GM21529 (cell line): ENCODE measurements around the gene IGF2BP2.
"Not testable (repeated sequence)": the region's sequence is repeated elsewhere in the genome, so short reads cannot be mapped to it uniquely, and the experiment has no call there.

Experiments
- ATAC-seq: cut with Tn5 transposase; IDR thresholded peaks from one replicate; pipeline ENCODE4 v1.9.1; 2021; ENCODE audit not compliant: unreplicated experiment

IGF2BP2 gene

DNA sequence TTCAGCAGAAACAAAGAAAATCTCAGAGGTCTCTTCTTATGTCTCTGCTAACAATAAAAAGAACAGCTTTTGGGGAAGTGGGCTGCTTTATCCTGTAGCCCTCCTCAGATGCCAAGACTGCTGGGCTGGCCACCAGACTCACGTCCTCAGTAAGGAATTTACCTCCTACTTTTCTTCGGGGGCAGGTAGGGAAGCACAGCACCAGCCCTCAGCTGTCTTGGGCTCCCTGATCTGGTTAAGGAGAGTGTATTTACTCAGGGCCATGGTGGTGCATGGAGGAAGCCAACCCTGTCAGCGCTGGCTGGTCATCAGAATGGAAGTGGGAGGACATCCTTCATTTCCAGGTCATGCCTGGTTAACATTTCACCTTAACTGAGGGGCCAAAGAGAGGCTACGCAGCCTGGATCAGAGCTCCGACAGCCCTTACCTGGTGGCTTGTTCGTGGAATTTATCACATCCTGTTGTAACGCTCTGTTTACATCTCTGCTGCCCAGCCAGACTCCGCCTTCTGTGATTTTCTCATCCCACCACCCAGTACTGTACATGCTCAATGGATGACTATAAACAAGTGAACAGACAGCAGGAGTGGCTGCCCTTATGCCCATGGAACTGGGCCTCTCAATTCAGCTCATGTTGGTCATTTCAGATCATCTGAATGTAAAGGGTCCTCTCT is 108.3 kb downstream of the IGF2BP2 start:
- ATAC-seq: no peak

DNA sequence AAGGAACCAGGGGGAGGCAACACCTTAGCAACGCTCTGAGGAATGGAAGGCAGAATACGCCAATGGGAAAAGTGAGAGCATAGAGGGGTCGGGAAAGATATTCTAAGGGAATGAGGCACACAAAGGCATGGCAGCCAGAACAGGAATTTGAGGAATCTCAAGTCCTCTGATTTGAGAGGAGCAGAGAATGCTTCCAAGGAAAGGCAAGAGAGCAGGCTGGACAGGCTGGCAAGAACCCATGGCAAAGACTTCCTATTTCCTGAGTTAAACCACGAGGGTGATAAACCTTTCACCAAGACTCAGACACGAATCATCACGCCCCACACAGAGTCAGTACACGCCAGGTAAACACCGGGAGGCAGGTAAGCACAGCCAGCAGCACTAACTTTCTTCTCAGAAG is 109.8 kb downstream of the IGF2BP2 start:
- no peak for ATAC-seq

DNA sequence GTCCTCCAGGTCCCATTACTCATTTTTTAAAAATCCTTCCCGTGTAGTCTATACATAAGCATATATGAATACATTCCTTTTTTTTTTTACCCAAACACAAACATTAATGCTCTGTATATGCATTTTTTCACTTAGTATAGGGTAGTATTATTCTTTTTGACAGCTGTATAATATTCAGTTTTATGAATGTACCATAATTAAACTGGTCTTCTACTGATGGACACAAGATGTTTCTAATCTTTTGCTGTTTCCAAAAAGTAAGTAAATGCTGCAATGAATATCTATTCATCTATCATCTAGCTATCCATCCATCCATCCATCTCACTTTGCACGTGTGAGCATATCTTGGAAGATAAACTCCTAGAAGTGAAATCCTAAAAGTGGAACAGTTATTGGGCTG is 110.8 kb downstream of the IGF2BP2 start:
- no peak for ATAC-seq

DNA sequence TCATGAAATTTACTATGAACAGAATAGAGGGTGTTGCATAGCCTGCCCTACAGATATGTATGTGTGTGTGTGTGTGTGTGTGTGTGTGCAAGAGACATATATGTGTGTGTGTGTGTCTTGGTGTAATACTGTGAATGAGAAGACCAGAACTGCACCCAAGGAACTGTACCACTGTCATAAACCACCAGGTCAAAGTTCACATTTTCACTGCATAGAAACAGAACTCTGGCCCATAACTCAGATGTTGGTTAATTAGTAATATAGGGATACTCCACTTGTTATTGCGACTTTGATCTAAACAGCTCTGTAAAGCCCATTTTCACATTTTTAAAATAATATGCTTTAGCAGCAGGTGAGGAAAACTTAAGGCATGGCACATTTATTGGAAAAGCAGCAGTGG is 111.8 kb downstream of the IGF2BP2 start:
- no peak for ATAC-seq

DNA sequence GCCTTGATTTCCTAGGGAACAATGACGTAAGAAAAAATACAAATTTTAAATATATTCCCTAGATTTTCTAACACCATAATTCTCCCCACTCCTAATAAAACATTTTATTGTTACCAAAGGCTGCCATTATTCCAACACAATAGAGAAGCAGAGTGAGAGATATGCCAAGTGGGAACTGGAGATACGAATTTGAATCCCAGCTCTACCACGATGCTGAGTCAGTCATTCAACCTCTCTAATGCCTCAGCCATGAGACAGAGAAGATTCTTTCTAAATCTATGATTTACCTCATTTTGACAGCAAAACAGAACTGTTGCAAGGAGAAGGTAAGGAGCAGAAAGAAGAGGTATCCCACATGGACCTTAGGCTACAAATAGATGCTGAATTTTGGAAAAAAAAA is 112.5 kb downstream of the IGF2BP2 start:
- no peak for ATAC-seq

DNA sequence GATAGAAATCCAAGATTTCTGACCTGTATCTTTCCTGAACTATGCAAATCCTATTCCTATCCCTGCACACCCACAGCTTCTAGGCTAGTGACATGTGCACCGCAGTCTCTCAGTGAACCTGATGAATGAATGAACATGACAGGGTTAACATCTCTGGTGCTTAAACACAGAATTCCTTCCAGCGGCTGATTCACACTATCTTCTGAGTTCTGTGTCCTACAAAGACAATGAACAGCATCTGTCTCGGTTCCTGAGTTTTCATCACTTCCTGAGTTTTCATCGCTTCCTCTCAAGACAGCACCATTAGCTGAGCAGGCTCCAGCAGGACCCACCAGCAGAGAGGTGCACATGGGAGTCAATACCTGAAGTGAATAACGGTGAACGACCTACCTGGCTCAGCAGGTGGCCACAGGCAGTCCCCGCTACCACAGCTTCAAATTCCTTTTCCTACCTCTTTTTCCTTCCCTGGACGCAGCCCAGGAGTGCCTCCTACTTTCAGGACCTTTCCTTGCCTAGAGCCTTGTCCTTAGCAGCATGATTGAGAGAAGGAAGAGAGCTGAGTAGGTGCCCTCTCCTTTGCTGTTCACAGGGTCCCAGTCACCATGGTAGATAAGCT is 113.5 kb downstream of the IGF2BP2 start:
- ATAC-seq: no peak

DNA sequence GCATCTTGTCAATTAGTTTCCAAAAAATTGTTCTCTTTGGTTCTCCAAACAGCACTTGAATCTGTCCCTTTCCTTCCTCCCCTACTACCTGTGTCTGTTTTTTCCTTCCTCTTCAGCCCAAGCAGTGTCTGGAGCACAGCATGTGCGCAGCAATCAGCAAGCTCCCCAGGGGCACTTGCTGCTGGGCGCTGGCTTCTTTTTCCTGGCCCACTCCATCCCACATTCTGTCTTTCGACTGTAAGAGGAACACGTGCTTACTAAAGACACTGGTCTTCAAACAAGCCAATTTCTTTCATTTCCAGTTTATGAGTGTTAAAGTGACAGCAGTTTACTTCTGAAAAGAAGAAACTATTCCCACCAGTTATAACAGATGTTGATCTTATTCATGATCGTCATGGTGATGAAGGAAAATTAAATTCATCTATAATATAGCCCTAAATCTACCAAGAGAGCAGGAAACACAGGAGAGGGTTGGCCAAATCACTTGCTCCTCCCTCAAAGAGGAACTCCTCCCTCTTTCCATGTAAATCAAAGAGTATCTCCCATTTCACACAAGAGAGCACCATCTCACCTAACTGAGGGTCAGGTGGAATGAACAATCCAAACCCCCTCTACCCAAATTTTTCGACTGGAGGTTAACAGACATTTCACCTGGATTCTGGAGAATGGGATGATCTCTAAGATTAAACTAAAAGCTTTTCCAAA is 115.4 kb downstream of the IGF2BP2 start:
- ATAC-seq: no peak

DNA sequence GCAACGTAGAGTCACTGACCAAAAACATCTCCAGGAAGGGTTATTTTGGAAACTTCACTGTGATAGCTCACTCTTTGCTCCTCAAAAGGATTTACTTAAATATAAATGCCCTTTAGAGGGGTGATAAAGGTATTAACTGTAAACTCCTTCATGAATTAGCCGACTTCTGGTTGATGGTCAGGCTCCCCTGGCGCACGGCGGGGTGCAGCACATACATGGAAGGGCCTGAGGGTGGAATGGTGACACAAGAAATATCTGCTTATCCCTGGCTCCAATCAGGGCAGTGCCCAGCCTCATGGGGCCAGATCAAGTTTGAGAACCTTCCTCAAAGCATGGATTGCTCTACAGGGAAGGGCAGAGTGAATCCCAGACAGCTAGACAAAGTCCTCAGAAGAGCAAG is 116.5 kb downstream of the IGF2BP2 start:
- no peak for ATAC-seq

DNA sequence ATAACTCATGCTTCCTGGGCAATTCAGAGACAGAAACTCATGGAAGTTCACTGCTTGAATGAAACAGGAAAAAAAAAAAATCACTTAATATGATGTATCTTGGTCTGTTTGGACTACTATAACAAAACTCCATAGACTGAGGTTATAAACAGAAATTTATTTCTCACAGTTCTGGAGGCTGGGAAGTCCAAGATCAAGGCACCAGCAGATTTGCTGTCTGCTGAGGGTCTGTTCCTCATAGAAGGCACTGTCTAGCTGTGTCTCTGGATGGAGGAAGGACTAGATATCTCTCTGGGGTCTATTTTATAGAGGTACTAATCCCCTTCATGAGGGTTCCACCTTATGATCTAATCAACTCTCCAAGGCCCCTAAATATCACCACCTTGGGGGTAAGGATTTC is 119.3 kb downstream of the IGF2BP2 start:
- no peak for ATAC-seq

DNA sequence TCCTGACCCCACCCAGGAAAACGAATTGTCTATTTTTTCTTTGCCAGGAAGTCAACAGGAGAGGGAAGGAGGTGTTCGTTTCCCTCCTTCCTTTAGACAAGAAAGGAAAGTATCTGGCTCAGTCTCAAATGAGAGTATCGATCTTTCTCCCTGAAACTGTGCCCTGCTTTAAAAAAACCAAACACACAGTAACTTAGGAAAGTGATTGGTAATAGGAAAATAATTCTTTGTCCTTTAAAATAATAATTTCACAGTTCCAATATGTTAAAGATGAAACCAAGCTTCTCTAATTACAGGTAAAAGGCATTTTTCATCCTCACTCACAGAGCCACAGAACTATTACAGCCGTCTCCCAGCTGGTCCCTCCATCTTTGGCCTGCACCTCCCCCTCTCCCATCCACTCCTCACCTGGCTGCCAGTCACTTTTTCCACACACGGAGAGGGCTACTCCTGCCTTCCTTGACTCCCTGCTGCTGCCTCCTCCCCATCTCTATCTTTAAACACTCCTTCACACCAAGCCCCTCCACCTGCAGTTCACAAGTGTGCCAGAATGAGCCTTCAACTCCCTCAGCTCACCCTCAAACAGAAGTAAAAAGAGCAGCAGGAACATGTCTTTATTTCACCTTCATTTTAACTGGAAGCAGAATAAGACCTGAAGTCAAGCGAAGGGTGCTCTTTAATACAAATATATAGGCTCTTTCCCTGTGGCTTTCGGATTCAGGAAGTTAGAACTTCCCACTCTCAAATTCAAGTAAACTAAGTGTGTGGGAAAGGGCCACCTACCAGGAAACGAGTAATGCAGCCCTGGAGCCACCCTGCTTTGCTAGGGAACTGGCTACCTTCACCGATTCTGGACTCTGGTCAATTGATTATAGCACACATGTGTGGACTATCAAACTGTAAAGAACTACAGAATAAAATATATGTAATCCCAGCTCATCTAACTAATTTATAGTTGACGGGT is 122.3 kb downstream of the IGF2BP2 start:
- no peak for ATAC-seq

DNA sequence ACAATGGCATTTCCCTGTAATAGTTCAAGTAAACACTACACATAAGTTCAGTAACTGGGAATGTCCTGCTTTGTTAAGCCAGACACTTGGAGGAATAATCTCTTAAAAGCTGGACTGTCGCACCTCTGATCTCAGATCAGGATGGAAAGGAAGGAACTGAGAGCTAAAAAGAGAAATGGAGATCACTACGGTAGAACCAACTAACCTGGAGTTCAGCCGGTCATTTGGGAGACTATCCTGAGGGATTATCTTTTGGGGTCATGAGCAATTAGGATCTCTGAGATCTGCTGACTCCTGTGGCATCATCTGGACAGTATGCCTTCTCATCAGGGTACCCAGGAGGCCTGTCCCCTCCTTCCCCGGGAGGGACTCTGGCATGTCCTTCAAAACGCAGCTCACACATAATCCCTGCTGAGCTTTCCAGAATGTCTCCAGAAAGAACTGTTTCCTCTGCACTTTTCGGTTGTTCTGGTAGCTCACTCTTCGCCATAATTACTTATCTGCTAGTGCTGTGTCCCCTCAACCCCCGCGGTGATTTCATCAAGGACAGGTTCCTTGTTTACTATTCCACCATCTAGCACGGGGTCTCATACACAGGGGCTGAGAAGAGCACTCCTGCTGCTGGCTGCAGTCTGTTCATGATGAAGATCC is 123.1 kb downstream of the IGF2BP2 start:
- no peak for ATAC-seq

DNA sequence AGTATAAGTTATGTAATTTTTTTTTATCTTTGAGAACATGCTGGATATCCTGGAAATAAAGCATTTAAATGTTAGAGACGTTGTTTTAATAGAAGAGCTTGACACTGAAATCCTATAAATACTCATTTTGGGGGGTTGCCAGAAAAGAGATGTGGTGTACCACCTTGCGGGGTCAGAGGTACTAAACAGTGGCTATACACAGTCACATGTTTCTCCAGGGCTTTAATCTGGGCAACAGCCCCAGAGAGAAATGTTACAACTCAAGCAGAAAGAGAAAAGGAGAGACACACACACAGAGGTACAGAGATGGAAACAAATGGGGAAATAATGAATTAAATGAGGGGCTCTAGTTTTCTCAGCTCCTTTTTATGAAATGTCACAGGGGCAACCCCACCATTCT is 124.9 kb downstream of the IGF2BP2 start:
- no peak for ATAC-seq

DNA sequence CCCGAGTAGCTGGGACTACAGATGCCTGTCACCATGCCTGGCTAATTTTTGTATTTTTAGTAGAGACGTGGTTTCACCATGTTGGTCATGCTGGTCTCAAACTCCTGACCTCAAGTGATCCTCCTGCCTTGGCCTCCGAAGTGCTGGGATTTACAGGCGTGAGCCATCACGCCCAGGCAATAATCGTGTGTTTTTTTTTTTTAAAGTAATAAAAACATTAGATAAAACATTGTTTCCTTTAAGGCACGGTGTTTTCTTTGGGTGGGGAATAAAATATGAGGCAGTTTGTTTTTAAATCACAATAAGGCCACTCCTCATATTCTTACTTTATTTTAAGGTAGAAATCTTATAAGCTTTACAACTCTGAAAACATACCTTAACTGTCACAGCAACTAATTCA is 127.6 kb downstream of the IGF2BP2 start:
- ATAC-seq: not testable (repeated sequence)

DNA sequence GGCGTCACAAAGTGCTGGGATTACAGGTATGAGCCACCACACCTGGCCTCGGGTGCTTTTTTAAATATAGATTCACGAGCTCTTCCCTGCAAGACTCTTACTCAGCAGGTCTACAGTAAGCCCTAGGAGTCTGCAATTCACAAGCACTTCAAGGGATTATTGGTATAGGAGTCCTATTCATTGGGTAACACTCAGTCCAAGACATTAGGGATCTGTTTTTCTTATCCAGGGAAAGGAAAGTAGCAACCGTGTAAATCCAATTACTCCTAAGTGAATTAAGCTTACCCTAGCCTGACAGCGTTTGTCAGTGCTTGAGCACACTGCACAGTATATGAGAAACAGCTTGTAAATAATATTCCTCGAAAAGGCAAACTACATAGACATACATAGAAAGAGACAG is 128.8 kb downstream of the IGF2BP2 start:
- ATAC-seq: no peak

DNA sequence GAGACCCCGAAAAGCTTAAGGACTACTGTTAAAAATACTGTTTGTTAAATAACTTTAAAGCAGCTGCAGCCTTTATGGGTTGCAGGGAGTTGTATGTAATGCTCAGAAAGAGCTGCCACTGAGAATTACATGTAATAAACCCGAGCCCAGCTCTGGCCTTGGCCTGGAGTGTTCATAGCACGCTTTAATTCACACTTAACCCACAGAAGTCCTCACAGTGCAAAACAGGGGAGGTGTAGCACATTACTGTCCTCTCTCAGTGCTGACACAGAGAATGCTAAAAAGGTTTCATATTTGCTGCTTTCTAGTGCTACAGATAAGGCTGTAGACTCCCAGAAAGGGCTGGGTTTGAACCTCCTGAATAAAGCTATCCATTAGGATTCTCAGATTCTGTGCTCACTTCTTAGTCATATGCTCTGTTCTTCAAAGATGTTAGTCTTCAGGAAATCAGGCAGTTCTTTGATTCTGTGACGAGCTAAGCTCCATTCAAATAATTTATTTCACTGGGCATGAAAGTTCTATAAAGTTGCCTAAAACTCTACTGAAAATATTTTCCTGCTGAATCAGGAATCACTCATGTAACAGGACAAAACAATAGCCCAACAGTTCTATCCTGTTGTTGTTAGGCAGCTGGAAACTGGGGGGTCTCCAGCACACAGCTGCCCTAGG is 130.7 kb downstream of the IGF2BP2 start:
- ATAC-seq: no peak

DNA sequence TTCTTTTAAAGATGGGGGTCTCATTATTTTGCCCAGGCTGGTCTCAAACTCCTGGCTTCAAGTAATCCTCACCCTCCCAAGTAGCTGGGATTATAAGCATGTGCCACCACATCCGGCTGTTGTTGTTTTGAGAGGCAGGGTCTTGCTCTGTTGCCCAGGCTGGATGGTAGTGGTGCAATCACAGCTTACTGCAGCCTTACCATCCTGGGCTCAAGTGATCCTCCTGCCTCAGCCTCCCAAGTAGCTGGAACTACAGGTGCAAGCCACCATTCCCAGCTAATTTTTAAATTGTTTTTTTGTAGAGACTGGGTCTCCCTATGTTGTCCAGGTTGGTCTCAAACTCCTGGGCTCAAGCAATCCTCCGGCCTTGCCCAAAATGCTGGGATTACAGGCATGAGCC is 133.2 kb downstream of the IGF2BP2 start:
- ATAC-seq: no peak

DNA sequence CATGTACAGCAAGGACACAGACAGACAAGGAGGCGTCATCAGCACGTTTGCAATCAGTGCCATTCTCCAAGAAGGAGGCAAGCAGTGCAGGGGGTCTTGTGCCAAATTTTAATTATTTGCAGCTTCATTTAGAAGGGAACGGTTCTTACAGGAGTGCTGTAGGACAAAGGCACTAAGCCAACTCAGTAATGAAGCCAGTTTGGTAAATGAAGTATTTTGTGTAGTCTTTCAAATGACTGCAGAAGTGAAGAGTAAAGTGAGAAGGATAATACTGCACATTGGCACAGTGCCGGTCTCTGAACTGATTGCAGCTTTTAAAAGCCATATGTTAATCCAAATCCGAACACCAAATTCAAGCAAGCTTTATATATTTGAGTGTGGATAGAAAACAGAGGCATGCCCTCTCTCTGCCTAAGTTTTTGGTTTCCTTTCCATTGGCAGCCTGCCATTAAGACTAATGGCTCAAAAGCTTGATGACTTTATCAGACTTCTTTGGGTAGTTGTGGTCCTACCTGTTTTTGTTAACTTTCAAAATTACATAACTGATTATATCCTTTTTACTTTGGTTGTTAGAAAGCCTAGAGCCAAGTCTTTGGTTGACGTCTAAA is 137.5 kb downstream of the IGF2BP2 start:
- ATAC-seq: no peak

DNA sequence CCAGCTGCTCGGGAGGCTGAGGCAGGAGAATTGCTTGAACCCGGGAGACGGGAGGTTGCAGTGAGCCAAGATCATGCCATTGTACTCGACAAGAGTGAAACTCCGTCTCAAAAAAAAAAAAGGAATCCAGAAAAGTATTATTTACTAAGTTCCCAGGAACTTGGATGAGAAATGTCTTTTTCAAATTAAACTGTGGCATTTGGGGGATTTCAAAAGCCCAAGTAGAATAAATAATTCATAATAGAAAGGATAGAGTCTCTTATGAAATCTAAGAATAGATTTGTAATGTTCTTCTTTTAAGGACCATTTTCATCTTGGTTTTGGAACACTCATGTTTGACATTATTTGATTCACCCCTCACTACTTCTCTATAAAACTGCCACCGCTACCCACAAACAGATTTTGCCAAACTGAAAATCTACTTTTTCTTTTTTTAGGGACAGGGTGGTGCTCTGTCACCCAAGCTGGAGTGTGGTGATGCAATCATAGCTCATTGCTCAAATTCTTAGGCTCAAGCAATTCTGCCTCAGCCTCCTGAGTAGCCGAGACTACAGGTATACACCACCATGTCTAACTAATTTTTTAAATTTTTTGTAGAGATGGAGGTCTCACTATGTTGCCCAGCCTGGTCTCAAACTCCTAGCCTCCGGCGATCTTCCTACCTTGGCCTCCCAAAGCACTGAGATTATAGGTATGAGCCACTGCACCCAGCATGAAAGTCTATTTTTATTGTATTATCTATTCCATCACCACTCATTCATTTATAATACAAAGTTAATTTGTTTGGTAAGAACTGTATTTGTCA is 139.4 kb downstream of the IGF2BP2 start:
- no peak for ATAC-seq

DNA sequence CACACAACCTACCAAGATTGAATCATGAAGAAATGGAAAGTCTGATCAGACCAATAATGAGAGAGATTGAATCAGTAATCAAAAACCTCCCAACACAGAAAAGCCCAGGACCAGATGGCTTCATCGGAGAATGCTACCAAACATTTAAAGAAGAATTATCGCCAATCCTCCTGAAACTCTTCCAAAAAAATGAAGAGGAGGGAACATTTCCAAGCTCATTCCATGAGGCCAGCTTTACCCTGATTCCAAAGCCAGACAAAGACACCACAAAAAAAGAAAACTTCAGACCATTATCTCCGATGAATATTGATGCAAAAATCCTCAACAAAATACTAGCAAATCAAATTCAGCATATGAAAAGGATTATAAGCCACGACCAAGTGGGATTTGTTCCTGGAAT is 144.6 kb downstream of the IGF2BP2 start:
- ATAC-seq: no peak
